Measurements from ENCODE around the gene HGF.

DNA sequence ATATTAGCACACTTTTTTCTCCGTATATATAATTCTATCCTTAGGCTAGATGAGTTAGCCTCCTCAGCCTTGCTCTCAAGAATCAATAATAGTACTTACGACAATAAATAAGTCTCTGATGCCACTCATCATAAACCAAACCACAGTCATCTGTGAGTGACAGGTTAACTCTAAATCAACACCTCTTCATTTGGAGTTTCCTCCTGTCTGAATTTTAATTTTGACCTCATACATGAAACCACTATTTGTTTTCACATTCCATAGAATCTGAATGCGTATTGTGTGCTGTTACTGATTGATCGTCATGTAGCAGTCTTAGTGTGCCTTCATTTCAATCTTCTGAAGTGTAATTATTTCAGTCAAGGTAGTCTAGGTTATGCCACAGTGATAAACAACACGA, 85.8 kb downstream of the HGF start:
- TF ChIP-seq, protein P1, sequence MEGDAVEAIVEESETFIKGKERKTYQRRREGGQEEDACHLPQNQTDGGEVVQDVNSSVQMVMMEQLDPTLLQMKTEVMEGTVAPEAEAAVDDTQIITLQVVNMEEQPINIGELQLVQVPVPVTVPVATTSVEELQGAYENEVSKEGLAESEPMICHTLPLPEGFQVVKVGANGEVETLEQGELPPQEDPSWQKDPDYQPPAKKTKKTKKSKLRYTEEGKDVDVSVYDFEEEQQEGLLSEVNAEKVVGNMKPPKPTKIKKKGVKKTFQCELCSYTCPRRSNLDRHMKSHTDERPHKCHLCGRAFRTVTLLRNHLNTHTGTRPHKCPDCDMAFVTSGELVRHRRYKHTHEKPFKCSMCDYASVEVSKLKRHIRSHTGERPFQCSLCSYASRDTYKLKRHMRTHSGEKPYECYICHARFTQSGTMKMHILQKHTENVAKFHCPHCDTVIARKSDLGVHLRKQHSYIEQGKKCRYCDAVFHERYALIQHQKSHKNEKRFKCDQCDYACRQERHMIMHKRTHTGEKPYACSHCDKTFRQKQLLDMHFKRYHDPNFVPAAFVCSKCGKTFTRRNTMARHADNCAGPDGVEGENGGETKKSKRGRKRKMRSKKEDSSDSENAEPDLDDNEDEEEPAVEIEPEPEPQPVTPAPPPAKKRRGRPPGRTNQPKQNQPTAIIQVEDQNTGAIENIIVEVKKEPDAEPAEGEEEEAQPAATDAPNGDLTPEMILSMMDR (IDR thresholded peaks at IDR 0.05) = no peak
- TF ChIP-seq EZH2 (IDR thresholded peaks at IDR 0.05; ENCODE audit: borderline replicate concordance, insufficient read depth, low read depth, low read length, poor library complexity, severe bottlenecking) = no peak

Measured in B cell (primary cell).